Measurements from ENCODE around the gene PSRC1. TPM values are rescaled to one million over a fixed set of nuclear protein-coding genes. Genes with fewer than 3 reads are reported as not detected.

PSRC1 gene
- 100 and 102 TPM in 2 replicates for total RNA-seq
- long read RNA-seq, transcript PSRC1-204 (8 exons, 1,742 nt), result major isoform, 8 of 39 reads
- long read RNA-seq, transcript PSRC1-202 (8 exons, 1,584 nt), result minor isoform, 5 of 39 reads
- long read RNA-seq, partial matches to known transcripts, result 6 of 39 reads
- long read RNA-seq, other reads (novel, unspliced or antisense), result 20 of 39 reads

DNA sequence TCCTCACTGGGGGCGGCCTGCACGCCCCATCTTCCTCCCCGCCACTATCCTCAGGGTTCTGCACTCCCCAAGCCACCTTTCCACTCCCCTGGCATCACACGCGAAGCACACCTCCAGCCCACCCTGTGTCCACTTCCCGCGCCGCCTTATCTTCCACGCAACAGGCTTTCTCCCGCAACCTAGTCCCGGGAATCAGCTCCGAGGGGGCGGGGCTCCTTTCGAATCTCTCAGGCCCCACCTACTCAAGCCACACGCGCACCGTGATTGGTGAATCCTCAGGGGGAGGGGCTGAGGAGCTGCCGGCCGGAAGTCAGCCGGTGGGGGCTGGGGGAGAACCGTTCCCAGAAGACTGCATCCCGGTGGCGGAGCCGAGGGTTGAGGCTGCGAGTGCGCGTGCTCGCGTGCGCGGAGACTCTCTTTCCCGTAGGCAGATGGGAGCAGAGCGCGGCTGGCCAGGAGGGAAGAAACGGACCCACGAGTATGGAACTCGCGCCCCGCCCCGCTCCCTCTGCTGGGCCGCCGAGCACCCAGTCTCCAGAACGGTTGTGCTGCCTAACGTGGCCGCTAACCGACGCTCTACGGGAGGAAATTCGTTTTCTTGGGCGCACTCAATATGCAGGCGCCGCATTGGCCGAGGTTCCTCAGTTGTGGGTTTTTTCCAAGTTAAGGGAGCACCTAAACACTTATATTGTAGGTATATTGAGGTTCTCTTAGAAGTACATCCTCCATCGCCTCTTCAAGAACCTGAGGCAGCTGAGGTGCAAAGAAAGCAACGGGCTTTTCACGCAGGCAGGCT is at the start of gene PSRC1:
TSS of gene PSRC1 (minus strand) at position 194 of the 796 bp plus-strand sequence.
- H3K4me3 Mint-ChIP-seq, result peak within 1 kb of the TSS; percentile 99
- peaks cover 7% of the 10 kb centered on the region for H3K36me3 Mint-ChIP-seq (ENCODE audit: low read depth)
- DNase-seq (ENCODE audit: low read depth, low spot score), result peak; percentile 95
- H3K9me3 Mint-ChIP-seq, result peaks cover 2% of the 10 kb centered on the region
- TF ChIP-seq, protein P1, sequence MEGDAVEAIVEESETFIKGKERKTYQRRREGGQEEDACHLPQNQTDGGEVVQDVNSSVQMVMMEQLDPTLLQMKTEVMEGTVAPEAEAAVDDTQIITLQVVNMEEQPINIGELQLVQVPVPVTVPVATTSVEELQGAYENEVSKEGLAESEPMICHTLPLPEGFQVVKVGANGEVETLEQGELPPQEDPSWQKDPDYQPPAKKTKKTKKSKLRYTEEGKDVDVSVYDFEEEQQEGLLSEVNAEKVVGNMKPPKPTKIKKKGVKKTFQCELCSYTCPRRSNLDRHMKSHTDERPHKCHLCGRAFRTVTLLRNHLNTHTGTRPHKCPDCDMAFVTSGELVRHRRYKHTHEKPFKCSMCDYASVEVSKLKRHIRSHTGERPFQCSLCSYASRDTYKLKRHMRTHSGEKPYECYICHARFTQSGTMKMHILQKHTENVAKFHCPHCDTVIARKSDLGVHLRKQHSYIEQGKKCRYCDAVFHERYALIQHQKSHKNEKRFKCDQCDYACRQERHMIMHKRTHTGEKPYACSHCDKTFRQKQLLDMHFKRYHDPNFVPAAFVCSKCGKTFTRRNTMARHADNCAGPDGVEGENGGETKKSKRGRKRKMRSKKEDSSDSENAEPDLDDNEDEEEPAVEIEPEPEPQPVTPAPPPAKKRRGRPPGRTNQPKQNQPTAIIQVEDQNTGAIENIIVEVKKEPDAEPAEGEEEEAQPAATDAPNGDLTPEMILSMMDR (conservative IDR thresholded peaks at IDR 0.05), result peak; percentile 61
- peaks cover 64% of the 10 kb centered on the region for H3K4me1 Mint-ChIP-seq
- no peaks in the 10 kb centered on the region for H3K27me3 Mint-ChIP-seq (ENCODE audit: low read depth)
- H3K27ac Mint-ChIP-seq (ENCODE audit: unreplicated experiment), result peak within 1 kb of the TSS; percentile 91

DNA sequence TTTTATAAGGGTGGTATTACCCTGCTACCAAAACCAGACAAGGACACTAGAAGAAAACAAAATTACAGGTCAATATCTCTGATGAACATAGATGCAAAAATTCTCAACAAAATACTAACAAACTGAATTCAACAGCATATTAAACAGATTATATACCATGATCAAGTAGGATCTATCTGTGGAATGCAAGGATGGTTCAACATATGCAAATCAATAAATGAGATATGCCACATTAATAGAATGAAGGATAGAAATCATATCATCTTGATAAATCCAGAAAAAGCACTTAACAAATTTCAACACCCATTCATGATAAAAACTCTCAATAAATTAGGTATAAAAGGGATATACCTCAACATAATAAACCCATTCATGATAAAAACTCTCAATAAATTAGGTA is 48.2 kb upstream of the PSRC1 start:
- Mint-ChIP-seq H3K27me3 (ENCODE audit: low read depth) (no peaks in the 10 kb centered on the region), H3K36me3 (ENCODE audit: low read depth) (peaks cover 62% of the 10 kb centered on the region), H3K9me3 (peaks cover 21% of the 10 kb centered on the region), H3K27ac (ENCODE audit: unreplicated experiment) (no peak overlapping the region), H3K4me1 (peaks cover 4% of the 10 kb centered on the region), H3K4me3 (no peak overlapping the region)
- no peak for DNase-seq (ENCODE audit: low read depth, low spot score)
- TF ChIP-seq, protein P1 (conservative IDR thresholded peaks at IDR 0.05), result no peak

DNA sequence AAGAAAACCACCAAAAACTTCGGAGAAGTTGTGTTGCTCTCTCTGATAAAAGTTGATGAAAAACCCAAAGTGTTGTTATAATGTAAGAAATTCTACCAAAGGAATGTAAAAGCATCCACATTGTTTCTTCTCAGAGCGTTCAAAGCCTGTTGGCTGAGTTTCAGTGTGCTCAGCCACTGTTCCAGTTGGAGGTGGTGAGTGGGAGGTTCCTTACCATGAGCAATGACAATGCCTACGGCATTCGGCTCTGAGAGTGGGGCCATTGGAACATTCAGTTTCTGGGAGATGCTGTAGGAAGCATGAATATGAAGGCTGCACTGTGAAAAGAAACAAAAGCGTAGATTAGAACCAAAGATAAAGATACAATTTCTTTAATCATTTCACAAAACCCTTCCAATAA is 44.3 kb upstream of the PSRC1 start:
- H3K27ac Mint-ChIP-seq (ENCODE audit: unreplicated experiment), result no peak overlapping the region
- peaks cover 4% of the 10 kb centered on the region for H3K4me1 Mint-ChIP-seq
- TF ChIP-seq, protein P1 (conservative IDR thresholded peaks at IDR 0.05), result no peak
- H3K27me3 Mint-ChIP-seq (ENCODE audit: low read depth), result no peaks in the 10 kb centered on the region
- no peak for DNase-seq (ENCODE audit: low read depth, low spot score)
- no peak overlapping the region for H3K4me3 Mint-ChIP-seq
- peaks cover 38% of the 10 kb centered on the region for H3K36me3 Mint-ChIP-seq (ENCODE audit: low read depth)
- H3K9me3 Mint-ChIP-seq, result peaks cover 15% of the 10 kb centered on the region

DNA sequence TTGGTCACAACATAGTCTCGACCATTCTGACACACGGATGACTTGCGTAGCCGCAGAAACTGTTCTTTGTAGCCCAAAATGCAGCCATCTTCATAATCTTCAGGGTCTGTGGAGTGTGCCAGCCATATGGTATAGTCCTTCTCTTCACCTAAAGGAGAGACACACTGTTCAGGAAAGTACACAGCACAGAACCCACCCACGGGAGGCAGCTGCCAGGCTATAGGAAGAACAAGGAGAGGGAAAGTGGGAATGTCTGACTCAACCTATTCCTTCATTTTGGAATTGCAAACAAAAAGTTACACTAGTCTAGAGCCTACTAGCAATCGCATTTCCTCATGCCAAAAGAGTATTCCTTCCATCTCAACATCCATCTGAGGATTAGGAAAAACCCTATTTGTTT is 40.0 kb upstream of the PSRC1 start:
- H3K4me3 Mint-ChIP-seq, result no peak overlapping the region
- no peaks in the 10 kb centered on the region for H3K27me3 Mint-ChIP-seq (ENCODE audit: low read depth)
- TF ChIP-seq, protein P1 (conservative IDR thresholded peaks at IDR 0.05), result no peak
- no peak for DNase-seq (ENCODE audit: low read depth, low spot score)
- no peaks in the 10 kb centered on the region for H3K9me3 Mint-ChIP-seq
- H3K4me1 Mint-ChIP-seq, result peaks cover 4% of the 10 kb centered on the region
- H3K27ac Mint-ChIP-seq (ENCODE audit: unreplicated experiment), result no peak overlapping the region
- peaks cover 18% of the 10 kb centered on the region for H3K36me3 Mint-ChIP-seq (ENCODE audit: low read depth)

DNA sequence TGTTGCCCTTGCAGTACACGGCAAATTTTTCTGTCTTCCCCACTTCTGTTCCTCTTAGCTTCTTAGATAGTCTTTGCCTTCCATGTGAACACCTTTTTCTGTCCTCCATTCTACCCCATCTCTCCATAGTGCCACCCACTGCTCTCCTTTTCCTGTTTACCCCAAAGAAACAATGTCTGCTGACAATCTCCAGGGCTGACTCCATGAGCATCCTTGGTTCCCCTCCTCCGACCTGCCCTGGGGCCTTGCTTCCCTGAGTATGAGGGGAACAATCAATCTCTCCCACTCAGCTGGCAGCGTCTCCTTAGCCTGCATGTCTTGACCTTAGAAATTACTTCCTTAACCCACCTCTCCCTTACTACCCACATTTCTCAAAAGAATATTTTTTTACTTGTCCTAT is 36.2 kb upstream of the PSRC1 start:
- peaks cover 13% of the 10 kb centered on the region for H3K36me3 Mint-ChIP-seq (ENCODE audit: low read depth)
- no peaks in the 10 kb centered on the region for H3K9me3 Mint-ChIP-seq
- H3K4me3 Mint-ChIP-seq, result no peak overlapping the region
- no peaks in the 10 kb centered on the region for H3K4me1 Mint-ChIP-seq
- H3K27ac Mint-ChIP-seq (ENCODE audit: unreplicated experiment), result no peak overlapping the region
- no peaks in the 10 kb centered on the region for H3K27me3 Mint-ChIP-seq (ENCODE audit: low read depth)
- TF ChIP-seq, protein P1 (conservative IDR thresholded peaks at IDR 0.05), result no peak
- DNase-seq (ENCODE audit: low read depth, low spot score), result no peak

All from neural crest cell (in vitro differentiated cells).